ENCODE results near the gene RAB37.

Gene RAB37

GRCh38 chr17:74769266-74769855 lies 32.3 kb downstream of the RAB37 start:
- H3K27ac ChIP-seq, result no peak overlapping the region; the same call in 1 of the 2 replicates

GRCh38 chr17:74769856-74770497 lies 32.9 kb downstream of the RAB37 start:
- no peak overlapping the region; the same call in 1 of the 2 replicates for H3K27ac ChIP-seq
- no peak for TF ChIP-seq CTCF (IDR thresholded peaks at IDR 0.05)
- no peak for TF ChIP-seq ZFX (IDR thresholded peaks at IDR 0.05; ENCODE audit: borderline replicate concordance)

More at GRCh38 chr17:74769266-74769855, 32.3 kb downstream of the RAB37 start:
- no peak for TF ChIP-seq CTCF (IDR thresholded peaks at IDR 0.05)
- TF ChIP-seq ZFX (IDR thresholded peaks at IDR 0.05; ENCODE audit: borderline replicate concordance), result no peak

- peak; percentile 95 for TF ChIP-seq CTCF (IDR thresholded peaks at IDR 0.05)
- TF ChIP-seq ZFX (IDR thresholded peaks at IDR 0.05; ENCODE audit: borderline replicate concordance), result no peak
- H3K27ac ChIP-seq, result no peak overlapping the region; the same call in 1 of the 2 replicates
Observed at GRCh38 chr17:74770498-74771318, 33.7 kb downstream of the RAB37 start.

- TF ChIP-seq CTCF (IDR thresholded peaks at IDR 0.05) (no peak), ZFX (IDR thresholded peaks at IDR 0.05; ENCODE audit: borderline replicate concordance) (no peak)
- H3K27ac ChIP-seq, result no peak overlapping the region
Observed at GRCh38 chr17:74771319-74771914, 34.4 kb downstream of the RAB37 start.

GRCh38 chr17:74772053-74772452 lies 35.0 kb downstream of the RAB37 start:
- no peak overlapping the region for H3K27ac ChIP-seq
- TF ChIP-seq ZFX (IDR thresholded peaks at IDR 0.05; ENCODE audit: borderline replicate concordance), result no peak
- no peak for TF ChIP-seq CTCF (IDR thresholded peaks at IDR 0.05)

- H3K27ac ChIP-seq, result no peak overlapping the region
- TF ChIP-seq CTCF (IDR thresholded peaks at IDR 0.05) (no peak), ZFX (IDR thresholded peaks at IDR 0.05; ENCODE audit: borderline replicate concordance) (no peak)
Observed at GRCh38 chr17:74773414-74773813, 36.4 kb downstream of the RAB37 start.

Data from 22Rv1 (cell line).